Neural progenitor cell (in vitro differentiated cells): Measurements from ENCODE around the gene CHAF1B. TPM values are rescaled to one million over a fixed set of nuclear protein-coding genes. Genes with fewer than 3 reads are reported as not detected.

Source experiments
- DNase-seq: peaks from one replicate; pipeline ENCODE4 v3.0.0-alpha.2; 2016; ENCODE audit warnings: low spot score
- H2AFZ ChIP-seq: fragments of 200-600 bp; sonication (generic); replicated peaks from 2 replicates; pipeline ENCODE4 v1.6.1; 2016; ENCODE audit warnings: antibody characterized with exemption
- H3F3A ChIP-seq: fragments of 200-600 bp; sonication (generic); 2 replicates; pipeline ENCODE4 v1.6.1; 2016; ENCODE audit warnings: antibody characterized with exemption, low read depth
- H3K27ac ChIP-seq: fragments of 200-600 bp; sonication (generic); 2 replicates; pipeline ENCODE4 v1.5.1; 2016; ENCODE audit warnings: mild to moderate bottlenecking
- H3K27me3 ChIP-seq: fragments of 200-600 bp; sonication (generic); 2 replicates; pipeline ENCODE4 v1.6.1; 2016; ENCODE audit warnings: mild to moderate bottlenecking, moderate library complexity
- H3K36me3 ChIP-seq: fragments of 200-600 bp; sonication (generic); 2 replicates; pipeline ENCODE4 v1.5.1; 2016
- H3K4me1 ChIP-seq: fragments of 200-600 bp; sonication (generic); 2 replicates; pipeline ENCODE4 v1.6.1; 2016; ENCODE audit warnings: mixed run types
- H3K4me2 ChIP-seq: fragments of 200-600 bp; sonication (generic); 2 replicates; pipeline ENCODE4 v1.6.1; 2016
- H3K4me3 ChIP-seq: fragments of 200-600 bp; sonication (generic); 2 replicates; pipeline ENCODE4 v1.5.1; 2016
- H3K79me2 ChIP-seq: fragments of 200-600 bp; sonication (generic); 2 replicates; pipeline ENCODE4 v1.6.1; 2016; ENCODE audit warnings: low read depth
- H3K9ac ChIP-seq: fragments of 200-600 bp; sonication (generic); 2 replicates; pipeline ENCODE4 v1.6.1; 2016
- H3K9me3 ChIP-seq: fragments of 200-600 bp; sonication (generic); 2 replicates; pipeline ENCODE4 v1.5.1; 2016; ENCODE audit warnings: low read depth
- H4K20me1 ChIP-seq: fragments of 200-600 bp; sonication (generic); 2 replicates; pipeline ENCODE4 v1.6.1; 2016; ENCODE audit warnings: low read depth
- H3K27ac Mint-ChIP-seq: 3 replicates; pipeline ENCODE4 v1.8.0; 2021; ENCODE audit warnings: mixed read lengths
- H3K27me3 Mint-ChIP-seq: 2 replicates; pipeline ENCODE4 v1.8.0; 2022; ENCODE audit warnings: low read depth, mild to moderate bottlenecking, inconsistent platforms, moderate library complexity, mixed read lengths; ENCODE audit not compliant: insufficient read depth
- H3K36me3 Mint-ChIP-seq: 3 replicates; pipeline ENCODE4 v1.8.0; 2021; ENCODE audit warnings: mixed read lengths
- H3K4me1 Mint-ChIP-seq: 3 replicates; pipeline ENCODE4 v1.8.0; 2021; ENCODE audit warnings: mixed read lengths
- H3K4me3 Mint-ChIP-seq: 3 replicates; pipeline ENCODE4 v1.8.0; 2021; ENCODE audit warnings: mild to moderate bottlenecking, moderate library complexity, mixed read lengths
- H3K9me3 Mint-ChIP-seq: 3 replicates; pipeline ENCODE4 v1.8.0; 2020; ENCODE audit warnings: mixed read lengths
- CTCF ChIP-seq: fragments of 200-600 bp; sonication (generic); IDR thresholded peaks from 2 replicates; pipeline ENCODE4 v1.5.1; 2017; ENCODE audit warnings: antibody characterized with exemption, mild to moderate bottlenecking
- EZH2 ChIP-seq: fragments of 200-600 bp; sonication (generic); IDR thresholded peaks from 2 replicates; pipeline ENCODE4 v1.6.1; 2017; ENCODE audit warnings: antibody characterized with exemption, mild to moderate bottlenecking, moderate library complexity
- EZH2phosphoT487 ChIP-seq: fragments of 200-600 bp; sonication (generic); IDR thresholded peaks from 2 replicates; pipeline ENCODE4 v1.6.1; 2017; ENCODE audit warnings: antibody characterized with exemption
- total RNA-seq: library from RNA; depleted of rRNA; stranded (reverse); fragments of >200 nt; gene quantifications from 2 replicates; pipeline ENCODE4 v1.2.3, GENCODE V29; 2015; ENCODE audit warnings: low replicate concordance

The CHAF1B gene
- total RNA-seq, 1 donor from 2014 or later = 26.1 TPM

GRCh38 chr21:36460866-36461265, 75.7 kb downstream of the CHAF1B start:
- no peaks in the 10 kb centered on the region for H3K27me3 ChIP-seq
- H3K4me2 ChIP-seq = no peak overlapping the region
- Mint-ChIP-seq H3K36me3 (no peaks in the 10 kb centered on the region), H3K27ac (peak overlapping the region; percentile 85), H3K9me3 (no peaks in the 10 kb centered on the region), H3K27me3 (peaks cover 10% of the 10 kb centered on the region), H3K4me1 (peaks cover 3% of the 10 kb centered on the region), H3K4me3 (no peak overlapping the region)
- no peaks in the 10 kb centered on the region for H4K20me1 ChIP-seq
- no peak overlapping the region for H2AFZ ChIP-seq
- no peaks in the 10 kb centered on the region for H3K36me3 ChIP-seq
- no peaks in the 10 kb centered on the region for H3F3A ChIP-seq
- H3K9me3 ChIP-seq = no peaks in the 10 kb centered on the region
- DNase-seq = no peak
- no peak overlapping the region for H3K4me3 ChIP-seq
- no peak overlapping the region for H3K9ac ChIP-seq
- H3K79me2 ChIP-seq = no peaks in the 10 kb centered on the region
- H3K27ac ChIP-seq = no peak overlapping the region
- TF ChIP-seq EZH2phosphoT487 = no peak
- no peak for TF ChIP-seq CTCF
- TF ChIP-seq EZH2 = no peak
- H3K4me1 ChIP-seq = no peaks in the 10 kb centered on the region

GRCh38 chr21:36461277-36461917, 76.2 kb downstream of the CHAF1B start:
- Histone ChIP-seq H4K20me1 (no peaks in the 10 kb centered on the region), H3K27ac (no peak overlapping the region), H3K9ac (no peak overlapping the region), H3K9me3 (no peaks in the 10 kb centered on the region), H3K27me3 (no peaks in the 10 kb centered on the region), H3K4me2 (no peak overlapping the region), H3K4me1 (no peaks in the 10 kb centered on the region), H2AFZ (no peak overlapping the region), H3K36me3 (no peaks in the 10 kb centered on the region), H3F3A (no peaks in the 10 kb centered on the region), H3K79me2 (no peaks in the 10 kb centered on the region), H3K4me3 (no peak overlapping the region)
- no peak overlapping the region for H3K27ac Mint-ChIP-seq
- H3K4me3 Mint-ChIP-seq = no peak overlapping the region
- DNase-seq = no peak
- H3K27me3 Mint-ChIP-seq = peaks cover 10% of the 10 kb centered on the region
- peaks cover 3% of the 10 kb centered on the region for H3K4me1 Mint-ChIP-seq
- H3K36me3 Mint-ChIP-seq = no peaks in the 10 kb centered on the region
- no peak for TF ChIP-seq CTCF
- TF ChIP-seq EZH2 = no peak
- no peak for TF ChIP-seq EZH2phosphoT487
- H3K9me3 Mint-ChIP-seq = no peaks in the 10 kb centered on the region

- H3K9me3 Mint-ChIP-seq = no peaks in the 10 kb centered on the region
- no peaks in the 10 kb centered on the region for H3K27me3 ChIP-seq
- no peak overlapping the region for H2AFZ ChIP-seq
- H3K36me3 Mint-ChIP-seq = no peaks in the 10 kb centered on the region
- H3K4me1 ChIP-seq = no peaks in the 10 kb centered on the region
- no peaks in the 10 kb centered on the region for H3K36me3 ChIP-seq
- H3K79me2 ChIP-seq = no peaks in the 10 kb centered on the region
- no peak overlapping the region for H3K9ac ChIP-seq
- H3K4me3 ChIP-seq = no peak overlapping the region
- TF ChIP-seq EZH2 (no peak), EZH2phosphoT487 (no peak), CTCF (no peak)
- H3K9me3 ChIP-seq = no peaks in the 10 kb centered on the region
- no peaks in the 10 kb centered on the region for H3F3A ChIP-seq
- DNase-seq = no peak
- no peaks in the 10 kb centered on the region for H4K20me1 ChIP-seq
- peaks cover 6% of the 10 kb centered on the region for H3K27me3 Mint-ChIP-seq
- no peak overlapping the region for H3K4me2 ChIP-seq
- H3K4me1 Mint-ChIP-seq = peaks cover 3% of the 10 kb centered on the region
- no peak overlapping the region for H3K27ac Mint-ChIP-seq
- no peak overlapping the region for H3K4me3 Mint-ChIP-seq
- no peak overlapping the region for H3K27ac ChIP-seq
Observed at GRCh38 chr21:36461918-36462486, 76.8 kb downstream of the CHAF1B start.
